Muscle of back (tissue), 11 donors: ENCODE results near the gene PPP2R2D. TPM values are rescaled to one million over a fixed set of nuclear protein-coding genes. Genes with fewer than 3 reads are reported as not detected.

Experiments
- DNase-seq, 3 donors: peaks; one replicate each; pipeline versions ENCODE4 v3.0.0 to v3.0.0-alpha.2; 2013
- polyA plus RNA-seq, 10 donors: library from polyadenylated mRNA; unstranded; fragments of 120-200 nt; gene quantifications; one replicate each; pipeline ENCODE4 v1.2.1, GENCODE V29; 2013; ENCODE audit not compliant: insufficient read length in 10 of 10

PPP2R2D gene
- polyA plus RNA-seq, 10 donors, result 26.7 to 33.1 (median 30.2) TPM

DNA sequence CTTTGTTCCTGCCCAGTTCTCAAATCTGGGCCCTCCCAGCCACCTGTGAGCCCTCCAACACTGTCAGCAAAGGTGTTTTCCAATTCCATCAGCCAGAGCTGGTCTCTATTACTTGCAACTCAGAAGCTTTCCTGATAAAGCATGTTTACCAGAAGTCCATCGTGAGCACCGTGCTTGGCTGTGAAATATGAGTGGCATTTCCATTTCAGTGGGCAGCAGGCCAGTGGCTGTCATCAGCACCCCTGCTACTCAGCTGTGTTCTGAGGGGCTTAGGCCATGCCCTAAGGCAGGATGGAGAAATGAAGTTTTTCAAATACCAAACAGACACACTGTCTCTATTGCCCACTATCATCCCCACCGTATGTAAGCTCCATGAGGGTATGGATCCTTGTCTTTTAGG, 93.6 kb downstream of the PPP2R2D start:
- no peak for DNase-seq

- DNase-seq, result no peak
Measured at GRCh38 chr10:131996466-131997365, 95.9 kb downstream of the PPP2R2D start.

DNA sequence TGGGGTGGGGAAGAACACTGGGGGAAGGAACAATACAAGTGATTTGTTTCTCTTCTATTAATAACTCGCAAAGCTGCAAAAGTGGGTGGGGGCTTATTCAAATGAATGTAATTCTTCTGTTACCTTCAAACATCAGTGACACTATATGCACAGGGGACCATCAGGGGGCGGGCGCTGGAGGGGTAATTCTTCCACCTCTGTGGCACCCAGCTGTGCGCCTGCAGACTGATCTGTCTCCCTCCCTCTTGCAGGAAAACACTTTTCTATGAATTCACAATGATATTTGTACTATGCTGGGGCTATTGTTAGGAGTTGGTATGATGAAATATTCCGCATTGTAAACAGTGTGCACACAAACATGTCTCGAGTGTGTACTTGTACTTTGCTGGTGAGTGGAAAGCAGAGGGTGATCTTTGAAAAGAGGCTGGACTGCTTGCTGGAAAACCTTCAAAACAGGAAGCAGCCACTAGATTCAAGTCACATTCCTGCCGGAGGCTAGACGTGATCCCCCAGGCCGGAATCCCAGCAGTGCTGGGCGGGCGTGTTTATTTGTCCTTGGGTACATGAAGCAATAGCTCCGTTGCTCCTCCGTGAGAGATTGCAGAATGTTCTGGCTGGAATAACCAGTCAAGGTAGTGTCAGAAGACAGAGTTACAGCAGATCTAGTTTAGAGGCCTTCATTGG, 96.7 kb downstream of the PPP2R2D start:
- DNase-seq, result peak in 1 of 3 donors; percentile 59

DNA sequence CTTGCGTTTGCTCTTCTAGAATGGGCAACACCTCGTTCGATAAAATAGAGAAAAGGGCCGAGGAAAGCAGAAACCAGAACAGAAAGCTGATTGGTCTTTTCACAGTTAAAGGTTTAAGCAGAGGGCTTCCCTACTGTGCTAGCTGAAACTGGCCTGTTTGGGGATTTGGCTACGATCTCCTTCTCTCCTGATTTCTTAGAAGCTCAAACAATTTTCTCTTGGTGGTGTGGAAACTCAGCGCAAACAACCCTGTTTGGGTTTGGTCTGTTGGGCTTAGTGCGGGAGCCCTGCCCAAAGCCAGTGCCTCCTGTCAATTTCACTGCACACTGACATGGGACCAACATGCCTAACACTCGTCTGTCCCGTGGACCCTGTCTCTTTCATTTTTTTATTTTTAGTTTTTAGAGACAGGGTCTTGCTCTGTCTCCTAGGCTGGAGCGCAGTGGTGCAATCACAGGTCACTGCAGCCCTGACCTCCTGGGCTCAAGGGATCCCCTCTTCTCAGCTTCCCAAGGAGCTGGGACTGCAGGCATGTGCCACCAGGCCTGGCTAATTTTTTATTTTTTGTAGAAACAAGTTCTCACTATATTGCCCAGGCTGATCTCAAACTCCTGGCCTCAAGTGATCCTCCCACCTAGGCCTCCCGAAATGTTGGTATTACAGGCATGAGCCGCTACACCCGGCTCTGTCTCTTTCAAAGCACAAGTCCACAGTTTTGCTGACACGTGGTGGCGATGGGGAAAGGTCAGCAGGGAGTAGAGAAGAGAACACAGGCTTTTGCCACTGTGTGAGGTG, 97.4 kb downstream of the PPP2R2D start:
- no peak for DNase-seq

GRCh38 chr10:131998845-131999681, 98.3 kb downstream of the PPP2R2D start:
- no peak for DNase-seq

DNA sequence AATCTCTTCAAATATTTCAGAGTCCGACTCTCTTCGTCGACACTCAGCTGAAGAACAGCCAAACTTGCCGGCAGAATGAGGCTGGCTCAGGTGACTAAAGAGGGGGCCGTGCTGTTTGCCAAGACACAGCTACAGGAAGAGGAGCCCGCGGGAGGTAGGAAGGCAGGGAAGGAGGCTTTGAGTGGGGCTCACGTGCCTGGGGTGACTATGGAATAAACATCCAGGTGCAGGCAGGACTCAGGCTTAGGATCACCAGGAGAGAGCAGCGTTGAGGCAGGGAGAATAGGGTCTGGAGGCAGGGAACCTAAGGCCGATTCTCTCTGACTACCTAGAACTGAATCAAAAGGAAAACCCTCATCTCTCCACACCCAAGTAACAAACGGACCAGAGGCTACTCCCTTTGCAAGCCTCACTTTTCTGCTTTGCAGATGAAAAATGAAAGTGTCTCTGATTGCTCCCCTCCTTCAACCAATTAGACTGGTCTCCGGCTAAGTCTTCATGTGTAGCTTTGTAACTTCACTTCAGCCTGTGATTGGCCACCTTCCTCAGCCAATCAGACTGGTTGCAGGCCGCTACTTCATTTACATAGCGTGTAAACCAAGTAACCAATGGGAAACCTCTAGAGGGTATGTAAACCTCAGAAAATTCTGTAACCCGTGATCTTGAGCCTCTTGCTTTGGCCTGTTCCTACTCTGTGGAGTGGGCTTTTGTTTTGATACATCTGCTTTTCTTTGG, 100.6 kb downstream of the PPP2R2D start:
- DNase-seq, result no peak

DNA sequence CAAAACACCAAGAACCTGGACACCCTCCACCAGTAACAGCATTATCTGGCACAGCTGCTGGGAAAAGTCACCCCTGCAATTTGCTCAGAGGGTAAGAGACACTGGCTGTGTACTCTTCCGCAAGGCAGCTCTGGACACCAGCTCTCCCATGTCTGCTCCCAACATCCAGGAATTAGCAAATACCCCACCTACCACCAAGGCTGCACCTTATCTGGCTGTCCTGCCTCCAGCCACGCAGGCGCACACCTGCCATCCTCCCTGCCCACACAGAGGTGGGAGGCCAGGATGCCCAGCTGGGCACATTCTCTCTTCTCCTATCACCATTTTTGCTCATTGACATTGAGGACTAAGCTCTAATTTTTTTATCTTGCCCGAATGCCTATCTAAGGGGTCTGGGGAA, 101.2 kb downstream of the PPP2R2D start:
- no peak for DNase-seq

DNA sequence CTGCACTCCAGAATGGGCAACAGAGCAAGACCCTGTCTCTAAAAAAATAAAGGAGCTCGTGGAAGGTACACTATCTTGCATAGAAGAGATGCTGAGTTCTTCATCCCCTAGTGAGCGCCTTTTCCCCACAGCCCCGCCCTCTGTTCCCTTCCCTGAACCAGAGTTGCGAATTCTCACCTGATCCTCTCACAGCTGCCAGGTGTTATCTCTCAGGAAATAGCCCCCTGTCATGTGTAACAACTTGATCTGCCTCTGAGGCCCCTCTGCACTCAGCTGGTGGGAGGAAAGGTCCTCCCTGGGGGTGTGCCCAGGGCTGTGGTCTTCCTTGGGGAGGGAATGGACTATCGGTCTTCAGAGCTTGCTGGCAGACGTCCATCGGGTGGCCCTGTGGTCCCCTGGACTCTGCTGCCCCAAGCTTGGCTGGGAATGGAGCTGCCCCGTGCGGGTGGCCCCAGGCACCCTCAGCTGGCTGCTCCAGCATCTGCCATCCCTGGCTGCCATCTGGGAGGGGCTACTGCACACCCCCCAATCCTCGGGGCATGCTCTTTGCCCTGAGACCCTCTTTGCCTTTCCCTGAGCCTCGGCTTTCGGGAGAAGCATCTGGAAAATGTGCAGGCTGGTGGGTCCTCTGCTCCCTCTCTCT, 102.6 kb downstream of the PPP2R2D start:
- DNase-seq, result no peak

DNA sequence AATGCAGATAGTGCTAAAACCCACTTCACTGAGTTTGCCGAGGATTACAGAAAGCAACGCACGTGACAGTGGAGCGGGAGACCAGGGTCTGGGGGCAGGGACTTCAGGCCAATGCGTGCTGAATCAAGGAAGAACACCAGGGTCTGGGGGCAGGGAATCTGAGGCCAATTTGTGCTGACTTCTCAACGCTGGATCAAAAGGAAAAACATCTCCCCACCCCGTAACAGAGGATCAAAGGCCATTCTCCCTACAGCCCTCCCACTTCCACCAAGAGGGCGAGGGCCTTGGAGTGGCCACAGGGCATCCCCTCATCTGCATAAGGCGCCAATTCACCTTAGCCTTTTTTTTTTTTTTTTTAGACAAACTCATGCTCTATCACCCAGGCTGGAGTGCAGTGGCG, 103.2 kb downstream of the PPP2R2D start:
- DNase-seq, result no peak

- DNase-seq, result no peak
Measured at GRCh38 chr10:132005147-132005546, 104.3 kb downstream of the PPP2R2D start.

DNA sequence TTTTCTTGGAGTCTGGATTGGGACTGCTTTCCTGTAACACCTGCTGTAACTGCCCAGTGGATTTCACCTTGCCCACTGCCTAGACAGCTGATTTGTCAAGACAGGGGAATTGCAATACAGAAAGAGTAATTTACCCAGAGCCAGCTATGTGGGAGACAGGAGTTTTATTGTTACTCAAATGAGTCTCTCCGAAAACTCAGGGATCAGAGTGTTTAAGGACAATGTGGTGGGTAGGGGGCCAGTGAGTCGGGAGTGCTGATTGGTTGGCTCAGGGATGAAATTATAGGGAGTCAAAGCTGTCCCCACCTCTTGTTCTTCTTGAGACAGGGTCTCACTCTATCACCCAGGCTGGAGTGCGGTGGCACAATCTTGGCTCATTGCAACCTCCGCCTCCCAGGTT, 106.2 kb downstream of the PPP2R2D start:
- no peak for DNase-seq

DNA sequence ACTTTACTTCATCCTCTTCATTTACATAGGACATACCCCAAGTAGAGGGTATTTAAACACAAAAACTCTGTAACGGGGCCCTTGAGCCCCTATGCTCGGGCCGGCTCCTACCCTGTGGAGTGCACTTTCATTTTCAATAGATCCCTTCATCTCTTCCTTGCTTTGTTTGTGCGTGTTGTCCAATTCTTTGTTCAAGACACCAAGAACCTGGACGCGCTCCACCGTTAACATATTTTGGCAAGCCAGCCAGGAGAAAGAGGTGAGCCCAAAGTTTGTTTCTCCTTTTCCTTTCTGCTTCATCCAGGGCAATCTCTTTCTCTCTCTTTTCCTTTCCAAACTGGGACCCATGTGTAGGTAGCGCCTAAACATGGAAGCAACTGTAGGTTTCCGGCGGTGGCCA, 106.9 kb downstream of the PPP2R2D start:
- no peak for DNase-seq

Other genes with a start within 250 kb of the PPP2R2D start
- 10 to 100 TPM; 40.3 to 55.2 (median 44.5) TPM for gene BNIP3, start 80.9 kb downstream of the PPP2R2D start, polyA plus RNA-seq
- 1 to 10 TPM in 1 of 10 donors, under 1 TPM in 9; 0.39 to 1.0 (median 0.55) TPM for gene JAKMIP3, start 164.9 kb downstream of the PPP2R2D start, polyA plus RNA-seq